Aorta (tissue), 5 donors: ENCODE data around the gene UGT1A9. TPM values are rescaled to one million over a fixed set of nuclear protein-coding genes. Genes with fewer than 3 reads are reported as not detected.

Source experiments
- ATAC-seq: fragments of 200-7000 bp; cut with Tn5 transposase; one replicate; pipeline ENCODE4 v1.9.1; 2022; ENCODE audit warnings: moderate library complexity; ENCODE audit not compliant: low FRiP score
- DNase-seq, 2 donors: peaks; one replicate each; pipeline ENCODE4 v3.0.0-alpha.2; 2020
- H3K27ac ChIP-seq, 2 donors: one replicate each; pipeline ENCODE4 v1.5.1; 2013; ENCODE audit warnings: low read length in 2 of 2, mild to moderate bottlenecking in 2 of 2, moderate library complexity in 2 of 2, control low read depth in 1 of 2, inconsistent platforms in 1 of 2, low read depth in 1 of 2
- H3K27me3 ChIP-seq, 2 donors: one replicate each; pipeline ENCODE4 v1.6.1; 2013; ENCODE audit warnings: control low read depth in 1 of 2, low read length in 1 of 2, mild to moderate bottlenecking in 1 of 2, moderate library complexity in 1 of 2; ENCODE audit not compliant: insufficient read depth in 2 of 2, control insufficient read depth in 1 of 2
- H3K36me3 ChIP-seq, 2 donors: one replicate each; pipeline ENCODE4 v1.6.1; 2013; ENCODE audit warnings: control low read depth in 1 of 2, low read length in 1 of 2, mild to moderate bottlenecking in 1 of 2; ENCODE audit not compliant: insufficient read depth in 2 of 2, control insufficient read depth in 1 of 2
- H3K4me1 ChIP-seq, 2 donors: one replicate each; pipeline ENCODE4 v1.6.1; 2013; ENCODE audit warnings: low read length in 2 of 2, control low read depth in 1 of 2, mild to moderate bottlenecking in 1 of 2, moderate library complexity in 1 of 2; ENCODE audit not compliant: insufficient read depth in 2 of 2, control insufficient read depth in 1 of 2
- H3K4me3 ChIP-seq, 2 donors: one replicate each; pipeline ENCODE4 v1.5.1; 2013; ENCODE audit warnings: low read length in 2 of 2, control low read depth in 1 of 2, mild to moderate bottlenecking in 1 of 2
- H3K9me3 ChIP-seq: one replicate; pipeline ENCODE4 v1.6.1; 2013; ENCODE audit warnings: mild to moderate bottlenecking, low read length; ENCODE audit not compliant: control insufficient read depth
- WGBS, 2 donors: extraction: QIAGEN DNeasy Blood & Tissue Kit; methylation state at CpG; one replicate each; pipeline ENCODE4 v1.1.7; 2013; 5-methylcytosine and 5-hydroxymethylcytosine counted together
- intact Hi-C, 2 donors: fragments of 100-400 bp; cut with DNase I; formaldehyde crosslinking; loops; one replicate each; pipeline versions ENCODE4 v1.14.2 to v1.15.0; 2022
- polyA plus RNA-seq, 2 donors: library from polyadenylated mRNA; stranded (reverse); fragments of 200-250 nt; gene quantifications; one replicate each; pipeline ENCODE4 v1.2.3, GENCODE V29; 2013
- total RNA-seq, 2 donors: library from RNA; stranded (reverse); fragmentation: NEBNext Ultra II Directional; extraction: Animal tissue kit (Norgen Biotek cat#: 25700); gene quantifications; one replicate each; pipeline ENCODE4 v1.2.1, GENCODE V29; 2021
- donor health status: healthy with polysubstance abuse.
- donor health status: Bipolar disorder and iron deficiency.
- donor health status: DM: no; HTN: no; CAD: no.
- donor health status: DM: no; HTN: no; CAD: no.
- donor health status: DM: yes; HTN: yes; CAD: no.

The UGT1A9 gene
- total and polyA plus RNA-seq, 4 donors: not detected

DNA sequence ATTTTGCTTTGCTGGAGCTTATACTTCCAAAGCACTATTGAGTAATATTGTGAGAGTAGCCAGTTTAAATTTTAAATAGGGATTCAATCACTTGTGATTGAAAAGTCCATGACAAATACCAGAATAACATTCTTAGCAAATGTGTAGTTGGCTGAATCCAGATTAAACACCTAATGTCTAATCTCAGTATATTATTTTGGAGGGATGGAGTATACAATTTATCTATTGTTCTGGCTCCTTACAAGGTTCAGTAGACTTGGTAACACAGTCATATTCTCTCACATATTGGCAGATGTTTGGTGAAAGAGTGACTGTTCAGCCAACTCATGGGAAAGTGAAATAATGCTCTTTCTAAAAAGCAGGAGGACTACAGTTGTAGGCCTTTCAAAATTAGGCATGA, 2.2 kb downstream of the UGT1A9 start:
- H3K36me3 ChIP-seq: no peaks in the 10 kb centered on the region
- no peak overlapping the region for H3K4me3 ChIP-seq
- DNase-seq (no peak), ATAC-seq (no peak)
- no peak overlapping the region for H3K27ac ChIP-seq
- no peaks in the 10 kb centered on the region for H3K4me1 ChIP-seq
- H3K27me3 ChIP-seq: no peaks in the 10 kb centered on the region
- intact Hi-C loops: no loop called here
- no peaks in the 10 kb centered on the region for H3K9me3 ChIP-seq

DNA sequence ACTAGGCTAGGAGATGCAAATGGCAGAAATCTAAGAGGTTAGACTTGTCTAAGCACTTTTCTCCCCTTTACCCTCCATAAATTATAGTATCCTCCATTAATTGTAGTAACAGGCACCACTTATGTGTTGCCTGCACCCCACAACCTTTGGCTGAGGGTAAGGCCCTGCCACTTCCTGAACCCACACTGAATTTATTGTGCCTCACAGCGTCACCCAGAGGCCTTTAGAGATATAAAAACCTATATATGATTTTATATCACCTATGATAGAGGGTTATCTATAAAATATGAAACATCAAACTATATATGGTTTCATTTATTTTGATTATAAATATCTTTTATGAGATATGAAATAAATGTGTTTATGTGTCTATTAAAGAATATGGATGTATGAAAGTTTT, 2.6 kb downstream of the UGT1A9 start:
- WGBS, 2 donors: 40 to 42% methylated on average over 1 of the region's 1 CpG
- intact Hi-C loops: no loop called here
- Histone ChIP-seq H3K27ac (no peak overlapping the region), H3K4me3 (no peak overlapping the region), H3K4me1 (no peaks in the 10 kb centered on the region), H3K36me3 (no peaks in the 10 kb centered on the region), H3K27me3 (no peaks in the 10 kb centered on the region), H3K9me3 (no peaks in the 10 kb centered on the region)
- no peak for ATAC-seq
- no peak for DNase-seq

DNA sequence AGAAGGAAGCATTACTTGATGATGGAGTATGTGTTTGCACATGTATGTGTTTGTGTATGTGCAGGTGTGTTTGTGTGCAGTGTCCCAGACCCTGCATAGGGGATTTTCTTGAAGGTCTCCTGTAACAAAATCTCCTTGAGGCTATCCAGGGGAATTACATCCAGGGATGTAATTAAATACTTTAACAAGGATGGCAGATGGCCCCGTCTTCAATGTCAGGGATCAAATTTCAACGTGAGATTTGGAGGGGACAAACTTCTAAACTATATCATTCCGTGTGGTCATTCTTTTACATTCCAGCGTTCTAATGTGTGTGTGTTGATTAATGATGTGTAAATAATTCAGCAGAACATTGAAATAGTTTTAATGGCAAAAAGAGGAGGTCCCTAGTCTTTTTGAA, 3.3 kb downstream of the UGT1A9 start:
- H3K36me3 ChIP-seq: no peaks in the 10 kb centered on the region
- no peaks in the 10 kb centered on the region for H3K27me3 ChIP-seq
- no peak overlapping the region for H3K27ac ChIP-seq
- no peaks in the 10 kb centered on the region for H3K9me3 ChIP-seq
- 16 to 23% methylated on average over 4 of the region's 4 CpGs for WGBS, 2 donors
- H3K4me1 ChIP-seq: no peaks in the 10 kb centered on the region
- no peak overlapping the region for H3K4me3 ChIP-seq
- ATAC-seq (no peak), DNase-seq (no peak)
- intact Hi-C loops: no loop called here

DNA sequence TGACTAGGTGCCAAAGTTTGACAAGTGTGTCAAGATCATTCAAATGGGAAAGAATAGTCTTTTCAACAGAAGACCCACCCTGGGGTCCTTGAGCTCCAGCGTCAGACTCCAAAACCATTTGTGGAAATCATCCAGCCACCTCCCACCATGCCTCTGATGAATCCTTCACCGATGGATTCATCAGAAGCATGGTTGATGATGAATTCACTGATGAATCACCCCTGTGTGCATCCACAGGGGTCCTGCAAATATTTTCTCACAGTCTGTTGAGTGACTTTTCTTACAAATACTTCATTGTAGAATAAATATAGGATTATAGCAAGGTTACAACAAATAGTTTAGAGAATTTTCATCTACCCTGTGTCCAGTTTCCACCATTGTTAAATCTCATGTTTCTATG, 4.3 kb downstream of the UGT1A9 start:
- Histone ChIP-seq H3K4me1 (no peaks in the 10 kb centered on the region), H3K27ac (no peak overlapping the region), H3K36me3 (no peaks in the 10 kb centered on the region), H3K4me3 (no peak overlapping the region), H3K27me3 (no peaks in the 10 kb centered on the region), H3K9me3 (no peaks in the 10 kb centered on the region)
- no peak for ATAC-seq
- 80 to 85% methylated on average over 2 of the region's 2 CpGs for WGBS, 2 donors
- no peak for DNase-seq
- intact Hi-C loops: no loop called here

DNA sequence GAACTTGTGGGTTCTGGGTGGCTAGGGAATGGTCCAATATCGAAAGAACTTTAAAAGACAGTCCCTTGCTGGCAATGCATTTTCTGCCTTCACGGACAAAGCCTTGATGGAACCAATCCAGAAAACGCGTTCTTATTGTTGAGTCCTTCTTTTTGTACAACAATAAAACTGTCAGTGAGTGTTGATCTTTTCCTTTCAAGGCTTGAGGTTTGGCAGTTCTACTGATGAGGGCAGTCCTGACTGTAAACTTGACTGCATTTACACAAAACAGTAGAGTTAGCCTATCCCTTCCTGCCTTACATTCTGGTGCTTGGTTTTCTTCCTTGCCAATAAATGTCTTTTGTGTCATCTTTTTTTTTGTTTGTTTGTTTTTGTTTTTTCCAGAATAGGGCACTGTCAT, 7.5 kb downstream of the UGT1A9 start:
- intact Hi-C loops: no loop called here
- H3K27ac ChIP-seq: no peak overlapping the region
- H3K27me3 ChIP-seq: no peaks in the 10 kb centered on the region
- DNase-seq (no peak), ATAC-seq (no peak)
- no peaks in the 10 kb centered on the region for H3K4me1 ChIP-seq
- H3K4me3 ChIP-seq: no peak overlapping the region
- H3K36me3 ChIP-seq: no peaks in the 10 kb centered on the region
- H3K9me3 ChIP-seq: no peaks in the 10 kb centered on the region
- 54 to 65% methylated on average over 4 of the region's 4 CpGs for WGBS, 2 donors

DNA sequence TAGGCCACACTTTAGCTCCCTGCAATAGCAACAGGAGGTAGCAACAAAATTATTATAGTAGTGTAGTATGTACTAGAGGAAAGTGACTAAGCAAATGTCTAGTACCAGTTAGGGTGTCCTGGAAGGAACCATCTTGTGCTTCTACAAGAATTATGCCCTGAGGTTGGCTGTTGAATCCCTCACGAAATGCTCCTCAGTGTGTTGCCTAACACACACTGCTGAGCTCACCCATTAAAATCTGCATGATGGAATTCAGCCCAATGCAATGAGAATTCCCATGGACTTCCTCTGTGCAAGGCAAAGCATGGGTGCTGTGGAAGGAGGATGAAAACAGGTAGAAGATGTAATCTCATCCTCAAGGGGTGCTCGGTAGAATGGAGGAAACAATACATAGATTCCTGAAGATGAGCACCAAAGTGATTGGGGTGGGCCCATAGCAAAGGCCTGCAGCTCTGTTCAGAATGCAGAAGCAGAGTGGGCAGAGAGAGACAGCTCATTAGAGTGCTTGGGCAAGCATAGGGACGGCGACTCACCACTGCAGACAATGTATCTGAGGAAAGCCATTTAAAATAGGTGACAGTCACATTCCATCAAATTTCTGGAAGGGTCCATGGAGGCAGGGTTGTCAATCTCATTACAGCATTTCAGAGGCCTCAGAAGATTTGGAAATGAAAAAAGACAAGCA, 8.8 kb downstream of the UGT1A9 start:
- WGBS, 2 donors: 80 to 87% methylated on average over 4 of the region's 4 CpGs
- intact Hi-C loops: no loop called here
- Histone ChIP-seq H3K4me1 (no peaks in the 10 kb centered on the region), H3K4me3 (no peak overlapping the region), H3K9me3 (no peaks in the 10 kb centered on the region), H3K27ac (no peak overlapping the region), H3K27me3 (no peaks in the 10 kb centered on the region), H3K36me3 (no peaks in the 10 kb centered on the region)
- no peak for DNase-seq
- no peak for ATAC-seq

DNA sequence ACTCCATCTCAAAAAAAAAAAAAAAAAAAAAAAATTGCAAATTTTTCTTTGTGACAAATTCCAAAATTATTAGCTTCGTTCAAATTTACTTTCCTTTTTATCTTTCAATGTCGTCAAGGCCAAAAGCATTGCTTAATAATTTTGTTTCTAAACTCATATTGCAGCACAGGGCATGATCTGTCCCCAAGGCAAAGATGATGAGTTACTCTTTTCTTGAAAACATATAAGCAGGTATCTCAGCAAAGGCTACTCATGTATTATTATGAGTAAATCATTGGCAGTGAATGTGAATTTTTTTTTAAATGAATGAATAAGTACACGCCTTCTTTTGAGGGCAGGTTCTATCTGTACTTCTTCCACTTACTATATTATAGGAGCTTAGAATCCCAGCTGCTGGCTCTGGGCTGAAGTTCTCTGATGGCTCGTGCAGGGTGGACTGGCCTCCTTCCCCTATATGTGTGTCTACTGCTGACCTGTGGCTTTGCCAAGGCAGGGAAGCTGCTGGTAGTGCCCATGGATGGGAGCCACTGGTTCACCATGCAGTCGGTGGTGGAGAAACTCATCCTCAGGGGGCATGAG, 9.9 kb downstream of the UGT1A9 start, which contains the start of gene UGT1A7:
Gene UGT1A7 (plus strand): TSS at position 381 of the 579 bp plus-strand sequence. CDS start 37 bp downstream, at position 418.
- no peak within 1 kb of the TSS for H3K4me3 ChIP-seq
- DNase-seq (no peak), ATAC-seq (no peak)
- 74 to 76% methylated on average over 5 of the region's 5 CpGs for WGBS, 2 donors
- no peak within 1 kb of the TSS for H3K27ac ChIP-seq
- H3K4me1 ChIP-seq: no peaks in the 10 kb centered on the region
- H3K27me3 ChIP-seq: no peaks in the 10 kb centered on the region
- intact Hi-C loops: no loop called here
- H3K36me3 ChIP-seq: no peaks in the 10 kb centered on the region
- H3K9me3 ChIP-seq: no peaks in the 10 kb centered on the region

DNA sequence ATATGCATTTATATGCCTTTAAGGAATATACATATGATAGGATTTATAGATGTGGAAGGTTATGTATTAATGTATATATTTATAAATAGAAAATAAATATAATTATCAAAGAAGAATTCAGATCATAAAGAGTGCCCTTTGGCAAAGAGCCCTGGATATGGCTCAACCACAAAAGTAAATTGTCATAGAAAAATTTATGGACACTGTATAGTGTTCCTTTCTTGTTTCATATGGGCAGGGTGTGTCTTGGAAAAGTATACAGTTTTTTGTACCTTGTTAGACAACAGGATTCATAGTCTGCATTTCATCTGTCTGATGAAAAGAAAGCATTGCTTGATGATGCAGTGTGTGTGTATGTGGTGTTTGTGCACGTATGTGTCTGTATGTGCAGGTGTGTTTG, 12.9 kb downstream of the UGT1A9 start:
- ATAC-seq: no peak
- 80 to 93% methylated on average over 1 of the region's 1 CpG for WGBS, 2 donors
- H3K4me3 ChIP-seq: no peak overlapping the region

DNA sequence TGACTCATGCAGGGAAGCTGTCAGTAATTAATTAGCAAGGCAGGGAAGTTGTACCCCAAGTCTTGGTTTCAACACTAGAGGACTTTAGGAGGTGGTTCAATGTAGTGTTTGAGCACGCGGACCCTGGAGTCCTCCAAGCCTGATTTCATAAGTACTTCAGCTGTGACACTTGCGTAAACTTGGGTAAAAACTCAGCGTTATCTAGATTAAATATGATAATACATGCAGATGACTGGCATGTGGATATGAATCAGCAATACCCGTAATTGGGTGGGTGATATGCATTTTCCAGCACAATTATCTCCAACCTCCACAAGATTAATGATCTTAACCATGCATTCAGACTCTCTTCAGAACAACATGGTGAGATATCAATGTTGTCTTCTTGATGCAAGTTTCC, 15.2 kb downstream of the UGT1A9 start:
- no peak for ATAC-seq

More for the DNA sequence above, 12.9 kb downstream of the UGT1A9 start:
- Histone ChIP-seq H3K9me3 (no peaks in the 10 kb centered on the region), H3K36me3 (no peaks in the 10 kb centered on the region), H3K4me1 (no peaks in the 10 kb centered on the region), H3K27ac (no peak overlapping the region), H3K27me3 (no peaks in the 10 kb centered on the region)
- intact Hi-C loops: no loop called here
- no peak for DNase-seq

More for the DNA sequence above, 15.2 kb downstream of the UGT1A9 start:
- H3K36me3 ChIP-seq: no peaks in the 10 kb centered on the region
- no peak for DNase-seq
- no peak overlapping the region for H3K27ac ChIP-seq
- H3K27me3 ChIP-seq: no peaks in the 10 kb centered on the region
- H3K4me1 ChIP-seq: no peaks in the 10 kb centered on the region
- no peaks in the 10 kb centered on the region for H3K9me3 ChIP-seq
- no peak overlapping the region for H3K4me3 ChIP-seq
- intact Hi-C loops: no loop called here
- WGBS, 2 donors: 80 to 92% methylated on average over 5 of the region's 5 CpGs
